HEK293T (cell line): ENCODE data around the gene MYO5C.
"Not testable (repeated sequence)": the region's sequence is repeated elsewhere in the genome, so short reads cannot be mapped to it uniquely, and the experiment has no call there.

ENCODE experiments used
- ARNT ChIP-seq: fragments of 450-650 bp; IDR thresholded peaks from 2 replicates; pipeline ENCODE4 v1.6.1; 2017; ENCODE audit warnings: mild to moderate bottlenecking
- BHLHE40 ChIP-seq: fragments of 450-650 bp; IDR thresholded peaks from 2 replicates; pipeline ENCODE4 v1.6.1; 2016; ENCODE audit warnings: mild to moderate bottlenecking, moderate library complexity, borderline replicate concordance
- FOXK2 ChIP-seq: fragments of 450-650 bp; IDR thresholded peaks from 2 replicates; pipeline ENCODE4 v1.6.1; 2016; ENCODE audit warnings: mild to moderate bottlenecking
- FOXM1 ChIP-seq: fragments of 450-650 bp; IDR thresholded peaks from 2 replicates; pipeline ENCODE4 v1.6.1; 2017; ENCODE audit warnings: mild to moderate bottlenecking, borderline replicate concordance
- HDGF ChIP-seq: fragments of 450-650 bp; IDR thresholded peaks from 2 replicates; pipeline ENCODE4 v1.6.1; 2017; ENCODE audit warnings: antibody characterized with exemption, borderline replicate concordance
- L3MBTL2 ChIP-seq: fragments of 450-650 bp; conservative IDR thresholded peaks from 2 replicates; pipeline ENCODE4 v1.6.1; 2016; ENCODE audit warnings: mild to moderate bottlenecking
- PKNOX1 ChIP-seq: fragments of 450-650 bp; IDR thresholded peaks from 2 replicates; pipeline ENCODE4 v1.6.1; 2016
- SP1 ChIP-seq: fragments of 450-650 bp; IDR thresholded peaks from 2 replicates; pipeline ENCODE4 v1.6.1; 2017
- SUZ12 ChIP-seq: fragments of 450-650 bp; IDR thresholded peaks from 2 replicates; pipeline ENCODE4 v1.6.1; 2016; ENCODE audit warnings: mild to moderate bottlenecking
- TARDBP ChIP-seq: fragments of 450-650 bp; IDR thresholded peaks from 2 replicates; pipeline ENCODE4 v1.6.1; 2016
- ZNF384 ChIP-seq: fragments of 450-650 bp; IDR thresholded peaks from 2 replicates; pipeline ENCODE4 v1.6.1; 2016

- TF ChIP-seq L3MBTL2, TARDBP, FOXK2, HDGF, BHLHE40, SP1, ZNF384, ARNT, SUZ12, PKNOX1, FOXM1: not testable (repeated sequence)
Measured at GRCh38 chr15:52238989-52239525, 56.5 kb downstream of the MYO5C start.
